Tibial nerve (tissue), 4 donors: ENCODE measurements around the gene RRAS. TPM values are rescaled to one million over a fixed set of nuclear protein-coding genes. Genes with fewer than 3 reads are reported as not detected.
"Not testable (repeated sequence)": the region's sequence is repeated elsewhere in the genome, so short reads cannot be mapped to it uniquely, and the experiment has no call there.

Experiments used
- DNase-seq, 2 donors: peaks; one replicate each; pipeline ENCODE4 v3.0.0-alpha.2; 2019; ENCODE audit warnings: low spot score in 2 of 2
- H3K27ac ChIP-seq, 4 donors: fragments of 200-600 bp; sonication (generic) in 3 of 4; one replicate each; pipeline ENCODE4 v1.5.1; 2017 to 2019; ENCODE audit warnings: mild to moderate bottlenecking in 1 of 4
- H3K27me3 ChIP-seq, 2 donors: fragments of 200-600 bp; sonication (generic) in 1 of 2; one replicate each; pipeline versions ENCODE4 v1.5.1 to v1.6.0; 2017 to 2019
- H3K36me3 ChIP-seq, 3 donors: fragments of 200-600 bp; sonication (generic); one replicate each; pipeline ENCODE4 v1.5.1; 2018 to 2019
- H3K4me1 ChIP-seq, 4 donors: fragments of 200-600 bp; sonication (generic) in 3 of 4; one replicate each; pipeline ENCODE4 v1.5.1; 2017 to 2019
- H3K4me3 ChIP-seq, 4 donors: fragments of 200-600 bp; sonication (generic) in 3 of 4; one replicate each; pipeline ENCODE4 v1.5.1; 2017 to 2019; ENCODE audit warnings: mild to moderate bottlenecking in 1 of 4, moderate library complexity in 1 of 4
- H3K9me3 ChIP-seq, 4 donors: fragments of 200-600 bp; sonication (generic) in 3 of 4; one replicate each; pipeline ENCODE4 v1.5.1; 2017 to 2019
- EP300 ChIP-seq, 2 donors: sonication (generic); formaldehyde crosslinking; IDR thresholded peaks; one replicate each; pipeline ENCODE4 v1.6.1; 2017; ENCODE audit warnings: antibody characterized with exemption in 2 of 2, mild to moderate bottlenecking in 1 of 2
- POLR2A ChIP-seq, 2 donors: fragments of 450-650 bp; IDR thresholded peaks; one replicate each; pipeline ENCODE4 v1.6.1; 2017; ENCODE audit warnings: antibody characterized with exemption in 2 of 2, mild to moderate bottlenecking in 2 of 2, moderate library complexity in 2 of 2
- WGBS, 2 donors: methylation state at CpG; one replicate each; pipeline ENCODE4 v1.1.5; 2018; 5-methylcytosine and 5-hydroxymethylcytosine counted together
- total RNA-seq, 4 donors: library from RNA; depleted of rRNA; stranded (reverse); fragments of >200 nt; gene quantifications; one replicate each; pipeline ENCODE4 v1.1.0, GENCODE V29; 2016
- TF ChIP-seq, protein P1 (sequence below), 5 experiments: fragments of 200-600 bp in 3 of 5; fragments of 450-650 bp in 2 of 5; sonication (generic) in 3 of 5; IDR thresholded peaks; one replicate each; pipeline ENCODE4 v1.5.1; 2016 to 2019; ENCODE audit warnings: antibody characterized with exemption in 5 of 5, mild to moderate bottlenecking in 3 of 5, moderate library complexity in 2 of 5

The RRAS gene
- total RNA-seq, 4 donors from 2014 or later = 81.6 to 190 (median 162) TPM

DNA sequence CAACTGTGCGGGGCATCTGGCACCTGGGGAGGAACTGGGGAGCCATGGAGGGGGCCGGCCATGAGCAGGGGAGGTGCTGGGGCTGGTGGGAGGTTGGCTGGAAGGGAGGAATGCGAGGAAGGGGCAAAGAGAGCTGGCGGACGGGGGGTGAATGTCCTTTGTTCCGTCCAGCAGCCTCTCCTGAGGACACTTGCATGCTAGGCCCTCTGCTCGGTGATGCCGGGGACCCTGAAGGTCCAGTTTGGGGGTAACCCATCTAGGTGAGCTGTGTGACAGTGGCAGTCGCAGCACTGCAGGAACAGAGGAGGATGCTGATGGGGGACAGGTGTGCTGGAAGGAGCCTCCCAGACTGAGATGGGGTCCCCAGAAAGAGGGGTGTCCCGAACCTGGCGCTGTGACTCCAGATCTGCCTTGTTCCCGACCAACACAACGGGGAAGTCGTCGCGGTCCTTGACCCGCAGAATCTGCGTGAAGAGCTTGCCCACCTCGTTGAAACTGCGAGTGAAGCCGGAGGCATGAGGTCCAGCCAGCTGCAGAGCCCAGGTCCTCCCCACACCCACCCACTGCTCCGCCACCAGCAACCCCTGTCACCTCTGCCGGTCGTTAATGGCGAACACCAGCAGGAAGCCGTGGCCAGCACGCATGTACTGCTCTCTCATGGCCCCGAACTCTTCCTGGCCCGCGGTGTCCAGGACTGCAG lies 3.6 kb downstream of the RRAS start:
- no peak overlapping the region for H3K4me3 ChIP-seq
- peaks cover 0 to 56% (median 21%) of the 10 kb centered on the region in 4 donors for H3K4me1 ChIP-seq
- no peak for TF ChIP-seq POLR2A (IDR thresholded peaks at IDR 0.05)
- no peak for TF ChIP-seq EP300 (IDR thresholded peaks at IDR 0.05)
- TF ChIP-seq, protein P1, sequence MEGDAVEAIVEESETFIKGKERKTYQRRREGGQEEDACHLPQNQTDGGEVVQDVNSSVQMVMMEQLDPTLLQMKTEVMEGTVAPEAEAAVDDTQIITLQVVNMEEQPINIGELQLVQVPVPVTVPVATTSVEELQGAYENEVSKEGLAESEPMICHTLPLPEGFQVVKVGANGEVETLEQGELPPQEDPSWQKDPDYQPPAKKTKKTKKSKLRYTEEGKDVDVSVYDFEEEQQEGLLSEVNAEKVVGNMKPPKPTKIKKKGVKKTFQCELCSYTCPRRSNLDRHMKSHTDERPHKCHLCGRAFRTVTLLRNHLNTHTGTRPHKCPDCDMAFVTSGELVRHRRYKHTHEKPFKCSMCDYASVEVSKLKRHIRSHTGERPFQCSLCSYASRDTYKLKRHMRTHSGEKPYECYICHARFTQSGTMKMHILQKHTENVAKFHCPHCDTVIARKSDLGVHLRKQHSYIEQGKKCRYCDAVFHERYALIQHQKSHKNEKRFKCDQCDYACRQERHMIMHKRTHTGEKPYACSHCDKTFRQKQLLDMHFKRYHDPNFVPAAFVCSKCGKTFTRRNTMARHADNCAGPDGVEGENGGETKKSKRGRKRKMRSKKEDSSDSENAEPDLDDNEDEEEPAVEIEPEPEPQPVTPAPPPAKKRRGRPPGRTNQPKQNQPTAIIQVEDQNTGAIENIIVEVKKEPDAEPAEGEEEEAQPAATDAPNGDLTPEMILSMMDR (IDR thresholded peaks at IDR 0.05) = no peak
- 68 to 69% methylated on average over 29 to 30 of the region's 30 CpGs for WGBS, 2 donors
- DNase-seq = no peak
- H3K27ac ChIP-seq = peak overlapping the region in 3 of 4 donors; percentile 56 to 100 (median 99)
- no peaks in the 10 kb centered on the region for H3K27me3 ChIP-seq
- peaks cover 0 to 24% (median 0%) of the 10 kb centered on the region in 3 donors for H3K36me3 ChIP-seq
- no peaks in the 10 kb centered on the region for H3K9me3 ChIP-seq

DNA sequence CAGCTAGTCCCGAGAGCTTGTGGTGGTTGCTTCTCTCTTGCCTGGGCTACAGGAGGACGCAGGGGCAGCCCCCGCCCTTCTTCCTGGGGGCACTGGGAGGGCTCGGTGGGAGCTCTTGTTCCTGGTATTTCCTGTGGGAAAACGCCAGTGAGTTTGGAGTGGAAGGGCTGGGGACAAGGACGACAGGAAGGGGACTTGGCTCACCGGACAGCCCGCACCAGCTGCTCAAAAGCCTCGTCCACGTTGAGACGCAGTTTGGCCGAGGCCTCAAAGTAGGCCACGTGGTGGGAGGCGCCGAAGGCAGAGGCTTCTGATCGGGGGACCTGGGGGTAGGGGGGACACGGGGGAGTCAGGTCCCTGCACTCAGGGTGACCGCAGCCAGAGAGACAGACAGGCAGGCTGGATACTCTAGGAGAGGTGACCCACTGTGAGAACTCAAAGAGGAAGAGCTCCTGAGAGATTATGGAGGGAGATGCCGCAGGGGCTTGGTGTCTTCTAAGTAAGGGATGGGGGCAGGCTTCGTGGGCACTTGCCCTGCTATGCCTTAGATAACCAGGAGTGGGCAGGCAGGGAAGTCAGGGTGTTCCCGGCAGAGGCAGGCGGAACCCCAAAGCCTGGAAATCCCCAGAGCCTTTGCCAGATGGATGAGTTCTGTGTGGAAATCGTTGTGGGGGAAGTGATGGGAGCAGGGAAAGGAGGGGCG lies 4.3 kb downstream of the RRAS start:
- 49 to 50% methylated on average over 19 to 20 of the region's 24 CpGs for WGBS, 2 donors
- H3K4me3 ChIP-seq = no peak overlapping the region
- H3K36me3 ChIP-seq = peaks cover 0 to 24% (median 0%) of the 10 kb centered on the region in 3 donors
- H3K4me1 ChIP-seq = peaks cover 0 to 60% (median 22%) of the 10 kb centered on the region in 4 donors
- H3K27me3 ChIP-seq = no peaks in the 10 kb centered on the region
- TF ChIP-seq EP300 (IDR thresholded peaks at IDR 0.05) = no peak
- no peaks in the 10 kb centered on the region for H3K9me3 ChIP-seq
- H3K27ac ChIP-seq = peak overlapping the region; percentile 7 to 100 (median 78)
- no peak for DNase-seq

DNA sequence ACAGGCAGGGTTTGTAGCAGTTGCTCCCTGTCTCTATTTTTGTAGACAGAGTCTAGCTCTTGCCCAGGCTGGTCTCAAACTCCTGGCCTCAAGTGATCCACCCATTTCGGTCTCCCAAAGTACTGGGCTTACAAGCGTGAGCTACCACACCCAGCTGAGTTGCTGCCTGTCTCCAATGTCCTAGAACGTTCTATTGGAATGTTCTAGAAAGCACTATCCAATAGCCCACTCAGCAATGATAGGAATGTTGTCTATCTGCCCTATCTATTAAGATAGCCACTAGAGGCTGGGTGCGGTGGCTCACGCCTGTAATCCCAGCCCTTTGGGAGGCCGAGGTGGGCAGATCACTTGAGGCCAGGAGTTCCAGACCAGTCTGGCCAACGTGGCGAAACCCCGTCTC lies 6.7 kb downstream of the RRAS start:
- peak in 1 of 2 donors; percentile 53 for TF ChIP-seq EP300 (IDR thresholded peaks at IDR 0.05)
- 67 to 72% methylated on average over 6 to 9 of the region's 9 CpGs for WGBS, 2 donors
- H3K4me1 ChIP-seq = peaks cover 0 to 64% (median 20%) of the 10 kb centered on the region in 4 donors
- H3K36me3 ChIP-seq = peaks cover 0 to 28% (median 0%) of the 10 kb centered on the region in 3 donors
- not testable (repeated sequence) for H3K4me3 ChIP-seq, H3K9me3 ChIP-seq, H3K27me3 ChIP-seq, DNase-seq
- peak overlapping the region in 2 of 4 donors; percentile 21 to 42 for H3K27ac ChIP-seq

DNA sequence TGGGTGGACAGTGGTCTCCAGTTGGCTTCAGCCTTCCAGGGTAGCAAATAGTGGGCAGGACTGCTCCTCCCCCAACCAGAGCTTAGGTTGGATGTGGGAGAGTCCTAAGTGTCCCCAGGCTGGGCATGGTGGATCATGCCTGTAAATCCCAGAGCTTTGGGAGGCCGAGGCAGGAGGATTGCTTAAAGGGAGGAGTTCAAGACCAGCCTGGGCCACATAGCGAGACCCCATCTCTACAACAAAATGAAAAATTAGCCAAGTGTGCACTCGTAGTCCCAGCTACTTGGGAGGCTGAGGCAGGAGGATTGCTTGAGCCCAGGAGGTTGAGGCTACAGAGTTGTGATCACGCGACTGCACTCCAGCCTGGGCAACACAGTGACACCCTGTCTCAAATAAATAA lies 7.4 kb downstream of the RRAS start:
- Histone ChIP-seq H3K36me3 (peaks cover 0 to 35% (median 0%) of the 10 kb centered on the region in 3 donors), H3K9me3 (no peaks in the 10 kb centered on the region), H3K27me3 (no peaks in the 10 kb centered on the region), H3K4me1 (peaks cover 0 to 57% (median 15%) of the 10 kb centered on the region in 4 donors), H3K27ac (peak overlapping the region in 2 of 4 donors; percentile 21 to 42), H3K4me3 (no peak overlapping the region)
- 90 to 96% methylated on average over 5 of the region's 5 CpGs for WGBS, 2 donors
- DNase-seq = no peak
- TF ChIP-seq EP300 (IDR thresholded peaks at IDR 0.05) (no peak), POLR2A (IDR thresholded peaks at IDR 0.05) (no peak)
- TF ChIP-seq, protein P1 (IDR thresholded peaks at IDR 0.05) = no peak

DNA sequence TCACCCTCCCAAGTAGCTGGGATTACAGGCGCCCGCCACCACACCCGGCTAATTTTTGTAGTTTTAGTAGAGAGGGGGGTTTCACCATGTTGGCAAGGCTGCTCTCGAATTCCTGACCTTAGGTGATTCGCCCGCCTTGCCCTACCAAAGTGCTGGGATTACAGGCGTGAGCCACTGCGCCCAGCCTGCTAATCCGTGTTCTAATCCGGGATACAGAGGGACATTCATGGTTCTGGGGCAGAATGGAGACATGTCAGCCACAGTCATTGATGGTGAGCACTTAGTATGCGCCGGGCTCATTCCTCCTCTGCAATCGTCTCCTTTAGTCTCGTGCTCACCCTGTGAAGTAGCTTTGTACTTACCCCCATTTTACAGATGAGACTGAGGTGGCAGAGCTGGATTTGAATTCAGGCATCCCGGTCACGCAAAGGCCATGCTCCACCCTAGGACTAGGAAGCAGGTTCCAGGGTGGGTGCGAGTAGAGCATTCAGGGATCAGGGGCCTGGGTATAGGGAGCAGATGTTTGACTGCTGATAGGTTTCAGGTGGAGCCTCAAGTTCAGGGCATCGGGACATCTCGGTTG lies 8.2 kb downstream of the RRAS start:
- peaks cover 0 to 40% (median 0%) of the 10 kb centered on the region in 3 donors for H3K36me3 ChIP-seq
- peaks cover 0 to 50% (median 11%) of the 10 kb centered on the region in 4 donors for H3K4me1 ChIP-seq
- TF ChIP-seq EP300 (IDR thresholded peaks at IDR 0.05) = no peak
- no peak for TF ChIP-seq POLR2A (IDR thresholded peaks at IDR 0.05)
- TF ChIP-seq, protein P1 (IDR thresholded peaks at IDR 0.05) = no peak
- H3K27me3 ChIP-seq = no peaks in the 10 kb centered on the region
- H3K9me3 ChIP-seq = no peaks in the 10 kb centered on the region
- 85 to 92% methylated on average over 19 of the region's 19 CpGs for WGBS, 2 donors
- no peak for DNase-seq
- H3K27ac ChIP-seq = no peak overlapping the region
- H3K4me3 ChIP-seq = no peak overlapping the region
